GM12878 (cell line): ENCODE results near the gene SPOP. TPM values are rescaled to one million over a fixed set of nuclear protein-coding genes. Genes with fewer than 3 reads are reported as not detected.

Experiments
- ATAC-seq: fragments of 200-7000 bp; cut with Tn5 transposase; 3 replicates; pipeline ENCODE4 v1.9.1; 2020; ENCODE audit warnings: mild to moderate bottlenecking, moderate library complexity
- BruUV-seq: library from RNA; stranded (reverse); fragments of 400-500 nt; replicated peaks from 2 replicates; lab custom pipeline; 2021; lab: Mats Ljungman, UMichigan
- CTCF ChIA-PET: fragments of 300-600 bp; sonication (Branson Sonifier 250); formaldehyde crosslinking; extraction: SDS; loops from one replicate; lab custom pipeline; 2021; ENCODE audit warnings: inconsistent platforms; lab: Yijun Ruan, JAX
- POLR2A ChIA-PET: fragments of 350-600 bp; formaldehyde crosslinking; extraction: SDS; loops from one replicate; lab custom pipeline; 2021; ENCODE audit warnings: inconsistent platforms; lab: Charles Lee
- RAD21 ChIA-PET: fragments of 300-600 bp; sonication (Branson Sonifier 250); formaldehyde crosslinking; loops from one replicate; lab custom pipeline; 2023; ENCODE audit warnings: antibody characterized with exemption; ENCODE audit not compliant: unreplicated experiment; lab: Charles Lee
- SMC1A ChIA-PET: fragments of 300-600 bp; sonication (Branson Sonifier 250); formaldehyde crosslinking; loops from one replicate; lab custom pipeline; 2023; ENCODE audit not compliant: unreplicated experiment, uncharacterized antibody; lab: Charles Lee
- DNase-seq: peaks from one replicate; pipeline ENCODE4 v3.0.0-alpha.2; 2011; ENCODE audit warnings: low read depth, low spot score
- FAIRE-seq: peaks from 3 replicates; lab custom pipeline; 2011; peaks lifted over from hg19 to GRCh38; lab: Jason Lieb, UNC
- H2AFZ ChIP-seq: 2 replicates; pipeline ENCODE4 v1.6.0; 2011; ENCODE audit warnings: low read depth, low read length, control low read depth; ENCODE audit not compliant: control insufficient read depth
- H3K27ac ChIP-seq: 2 replicates; pipeline ENCODE4 v1.5.1; 2011; ENCODE audit warnings: control low read depth; ENCODE audit not compliant: control insufficient read depth, insufficient read depth
- H3K27me3 ChIP-seq, 2 experiments: replicated peaks in 1 of 2; 2 replicates each; pipeline versions ENCODE4 v1.6.0 to v1.6.1; 2011; ENCODE audit warnings: low read length in 1 of 2; ENCODE audit not compliant: control insufficient read depth in 2 of 2, insufficient read depth in 2 of 2
- H3K36me3 ChIP-seq, 2 experiments: 2 replicates each; pipeline ENCODE4 v1.5.1; 2011; ENCODE audit warnings: low read length in 1 of 2; ENCODE audit not compliant: control insufficient read depth in 2 of 2, insufficient read depth in 2 of 2
- H3K4me1 ChIP-seq: 2 replicates; pipeline ENCODE4 v1.6.1; 2011; ENCODE audit warnings: mild to moderate bottlenecking, low read length, moderate library complexity, mixed read lengths; ENCODE audit not compliant: control insufficient read depth, insufficient read depth
- H3K4me2 ChIP-seq: 2 replicates; pipeline ENCODE4 v1.6.0; 2011; ENCODE audit warnings: control low read depth; ENCODE audit not compliant: control insufficient read depth, insufficient read depth
- H3K4me3 ChIP-seq: fragments of 200-600 bp; sonication (generic); 2 replicates; pipeline ENCODE4 v1.5.1; 2016
- H3K79me2 ChIP-seq: 2 replicates; pipeline ENCODE4 v1.6.0; 2011; ENCODE audit warnings: low read length; ENCODE audit not compliant: control insufficient read depth, insufficient read depth
- H3K9ac ChIP-seq: 2 replicates; pipeline ENCODE4 v1.8.0; 2011; ENCODE audit warnings: low read length, control low read depth, mixed read lengths; ENCODE audit not compliant: control insufficient read depth, insufficient read depth
- H3K9me3 ChIP-seq: replicated peaks from 3 replicates; pipeline ENCODE4 v1.5.1; 2011; ENCODE audit warnings: mild to moderate bottlenecking, low read length; ENCODE audit not compliant: control insufficient read depth, insufficient read depth
- H4K20me1 ChIP-seq: 2 replicates; pipeline ENCODE4 v1.6.0; 2011; ENCODE audit not compliant: control insufficient read depth, insufficient read depth
- ASH2L ChIP-seq: fragments of 300-600, 200-600 bp; sonication (generic); IDR thresholded peaks from 2 replicates; pipeline ENCODE4 v1.6.1; 2017; ENCODE audit warnings: low read depth, mild to moderate bottlenecking, borderline replicate concordance
- EP300 ChIP-seq, 2 experiments: fragments of 150-350 bp in 1 of 2; IDR thresholded peaks; 2 replicates each; pipeline ENCODE4 v1.6.1; 2011 to 2012; ENCODE audit warnings: low read depth in 2 of 2, low read length in 2 of 2, borderline replicate concordance in 1 of 2, improper control_type of control experiment in 1 of 2, inconsistent platforms in 1 of 2; ENCODE audit not compliant: control insufficient read depth in 1 of 2
- MXI1 ChIP-seq: fragments of 150-350 bp; IDR thresholded peaks from 2 replicates; pipeline ENCODE4 v1.6.1; 2011; ENCODE audit warnings: low read depth, mild to moderate bottlenecking, inconsistent platforms, low read length, improper control_type of control experiment
- SIN3A ChIP-seq: IDR thresholded peaks from 2 replicates; pipeline ENCODE4 v1.6.1; 2012; ENCODE audit warnings: low read depth, low read length, improper control_type of control experiment
- SMARCA5 ChIP-seq: fragments of 450-650 bp; IDR thresholded peaks from 2 replicates; pipeline ENCODE4 v1.6.1; 2017; ENCODE audit warnings: mild to moderate bottlenecking
- WGBS: methylation state at CpG from one replicate; pipeline ENCODE4 v1.1.6; 2016; ENCODE audit warnings: low lambda C conversion rate; ENCODE audit not compliant: insufficient replicate concordance, insufficient coverage; ENCODE audit errors: missing lambda C conversion rate; 5-methylcytosine and 5-hydroxymethylcytosine counted together
- in situ Hi-C: fragments of 300-500 bp; cut with MboI; formaldehyde crosslinking; loops from 9 replicates; pipeline ENCODE4 v1.14.3; 2018; ENCODE audit warnings: mixed read lengths
- intact Hi-C: fragments of 100-400 bp; cut with micrococcal nuclease; formaldehyde crosslinking; loops from one replicate; pipeline ENCODE4 v1.14.2; 2022; ENCODE audit not compliant: unreplicated experiment
- polyA plus RNA-seq, 11 experiments: library from polyadenylated mRNA; depleted of rRNA in 4 of 11; unstranded in 6 of 11; stranded (reverse) in 5 of 11; fragments of >200 nt; fragmentation: Nextera tagmentation in 4 of 11; fragmentation: Illumina TruSeq in 1 of 11; extraction: Ambion mirVana in 4 of 11; extraction: Trizol in 1 of 11; gene quantifications; 1 replicate in 1 of 11; 2 replicates in 10 of 11; pipeline versions ENCODE4 v1.2.1 to v1.2.3, GENCODE V29; 2011 to 2016; ENCODE audit warnings: inconsistent platforms in 2 of 11, missing spikeins in 2 of 11, low read depth in 1 of 11
- total RNA-seq, 4 experiments: library from RNA; depleted of rRNA in 3 of 4; stranded (reverse); fragments of >200 nt in 3 of 4; fragmentation: Illumina TruSeq in 1 of 4; extraction: Trizol in 1 of 4; gene quantifications; 2 replicates each; pipeline versions ENCODE4 v1.2.1 to v1.2.3, GENCODE V29; 2013 to 2021
- TF ChIP-seq, protein P1 (sequence below): IDR thresholded peaks from 2 replicates; pipeline ENCODE4 v1.6.1; 2012; ENCODE audit warnings: low read depth, low read length, improper control_type of control experiment

Gene SPOP
- total and polyA plus RNA-seq, 10 of the 15 experiments (the other 5 are each of a cell fraction or from before 2014, with no cell fraction given) = 35.1 to 80.4 (median 44.7) TPM

DNA sequence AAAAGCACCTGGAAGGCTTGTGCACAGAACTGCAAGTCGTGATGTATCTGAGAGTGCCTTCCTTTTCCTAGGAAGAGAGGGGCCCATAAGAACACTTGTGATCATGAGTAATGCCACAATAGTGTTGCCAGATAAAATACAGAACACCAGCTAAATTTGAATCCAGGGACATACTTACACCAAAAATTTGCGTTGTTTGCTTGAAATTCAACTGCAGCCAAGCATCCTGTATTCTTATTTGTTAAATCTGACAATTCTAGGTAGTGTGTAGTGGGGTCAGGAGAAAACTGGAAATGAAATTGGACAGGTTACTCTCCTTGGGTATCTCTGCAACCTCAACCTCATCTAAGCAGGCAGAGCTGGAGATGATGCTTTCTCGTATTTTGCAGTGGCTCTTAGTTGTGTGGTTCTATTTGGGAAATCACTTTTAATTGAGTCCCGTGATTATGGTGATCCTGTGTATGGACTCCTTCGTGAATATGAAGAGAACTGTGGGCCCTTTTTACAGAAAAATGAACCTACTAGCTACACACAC is 17.9 kb upstream of the SPOP start:
- Histone ChIP-seq H3K4me3 (no peak overlapping the region), H3K9me3 (no peaks in the 10 kb centered on the region), H3K27me3 (no peaks in the 10 kb centered on the region), H3K27ac (no peak overlapping the region), H2AFZ (peak overlapping the region; percentile 68), H4K20me1 (no peaks in the 10 kb centered on the region), H3K79me2 (no peaks in the 10 kb centered on the region), H3K4me1 (peaks cover 17% of the 10 kb centered on the region), H3K36me3 (peaks cover 2 to 7% of the 10 kb centered on the region in 2 experiments; a peak in 3 of 4 replicates), H3K9ac (no peak overlapping the region), H3K4me2 (no peak overlapping the region; the same call in 1 of the 2 replicates)
- FAIRE-seq (no peak), DNase-seq (no peak), ATAC-seq (peak; percentile 11)
- ChIA-PET POLR2A (interaction anchor here (0.7 to 2.4 kb wide), 7 partner anchors 20 to 130 kb away, joined by 3 to 12 read pairs (median 7); partner anchors contain the start of genes KAT7 and NXPH3), RAD21 (interaction anchor here (0.6 to 5.7 kb wide), 24 partner anchors 9 to 303 kb away, joined by 3 to 70 read pairs (median 5); partner anchors contain the start of genes FAM117A, KAT7, NXPH3 and SLC35B1), CTCF (interaction anchor here (0.6 to 21.7 kb wide), 43 partner anchors 8 to 304 kb away, joined by 3 to 483 read pairs (median 4); partner anchors contain the start of genes KAT7, NXPH3 and SLC35B1), SMC1A (interaction anchor here (0.6 to 10.0 kb wide), 34 partner anchors 8 to 260 kb away, joined by 3 to 121 read pairs (median 6); partner anchors contain the start of genes FAM117A, NXPH3 and SLC35B1)
- 16% methylated on average over 5 of the region's 5 CpGs for WGBS
- TF ChIP-seq MXI1 = 0 out of 2 replicates have a peak, but pooled peaks have one; percentile 27
- 0 out of 4 replicates have a peak, but pooled peaks of 1 of the 2 experiments have one; percentile 32 for TF ChIP-seq EP300 (IDR thresholded peaks at IDR 0.05; ENCODE audit: borderline replicate concordance in 1 of 2, control insufficient read depth in 1 of 2, low read depth in 2 of 2, low read length in 2 of 2)
- peak; percentile 32; the same call in 1 of the 2 replicates for TF ChIP-seq SMARCA5
- 0 out of 2 replicates have a peak, but pooled peaks have one; percentile 12 for TF ChIP-seq SIN3A
- TF ChIP-seq, protein P1, sequence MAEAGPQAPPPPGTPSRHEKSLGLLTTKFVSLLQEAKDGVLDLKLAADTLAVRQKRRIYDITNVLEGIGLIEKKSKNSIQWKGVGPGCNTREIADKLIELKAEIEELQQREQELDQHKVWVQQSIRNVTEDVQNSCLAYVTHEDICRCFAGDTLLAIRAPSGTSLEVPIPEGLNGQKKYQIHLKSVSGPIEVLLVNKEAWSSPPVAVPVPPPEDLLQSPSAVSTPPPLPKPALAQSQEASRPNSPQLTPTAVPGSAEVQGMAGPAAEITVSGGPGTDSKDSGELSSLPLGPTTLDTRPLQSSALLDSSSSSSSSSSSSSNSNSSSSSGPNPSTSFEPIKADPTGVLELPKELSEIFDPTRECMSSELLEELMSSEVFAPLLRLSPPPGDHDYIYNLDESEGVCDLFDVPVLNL = no peak
- no peak for TF ChIP-seq ASH2L
- intact Hi-C loops (loop anchor here (1.0 to 10.0 kb wide), 2 partner anchors 81 to 125 kb away; no protein-coding TSS in a partner anchor), in situ Hi-C loops (loop anchor here (5.0 kb wide), 2 partner anchors 123 to 288 kb away; no protein-coding TSS in a partner anchor)
- no TSS peak for BruUV-seq
